ENCODE measurements around the gene HYKK. TPM values are rescaled to one million over a fixed set of nuclear protein-coding genes. Genes with fewer than 3 reads are reported as not detected.
"Not testable (repeated sequence)": the region's sequence is repeated elsewhere in the genome, so short reads cannot be mapped to it uniquely, and the experiment has no call there.

Gene HYKK
- total RNA-seq, 6 donors from 2014 or later, result 2.8 to 6.3 (median 3.2) TPM

DNA sequence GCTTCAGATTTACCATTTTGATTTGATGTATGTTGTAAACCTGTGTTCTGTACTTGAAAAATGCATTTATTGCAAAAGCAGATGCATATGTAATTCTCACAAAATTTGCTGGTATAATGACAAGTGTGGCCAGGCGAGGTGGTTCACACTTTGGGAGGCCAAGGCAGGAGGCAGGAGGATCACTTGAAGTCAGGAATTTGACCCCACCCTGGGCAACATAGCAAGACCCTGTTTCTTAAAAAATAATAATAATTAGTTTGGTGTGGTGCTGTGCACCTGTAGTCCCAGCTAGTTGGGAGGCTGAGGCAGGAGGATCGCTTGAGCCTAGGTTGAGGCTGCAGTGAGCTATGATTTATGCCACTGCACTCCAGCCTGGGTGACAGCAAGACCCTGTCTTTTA is 4.7 kb upstream of the HYKK start:
- DNase-seq (no peak), ATAC-seq (ENCODE audit: low FRiP score in 2 of 2) (no peak)
- H3K27me3 ChIP-seq, result no peaks in the 10 kb centered on the region
- H3K36me3 ChIP-seq, result peaks cover 13 to 31% (median 15%) of the 10 kb centered on the region in 4 donors
- H3K4me3 ChIP-seq, result no peak overlapping the region
- peaks cover 0 to 5% (median 1%) of the 10 kb centered on the region in 4 donors for H3K4me1 ChIP-seq
- H3K27ac ChIP-seq, result no peak overlapping the region
- TF ChIP-seq POLR2AphosphoS5 (IDR thresholded peaks at IDR 0.05) (no peak), POLR2A (IDR thresholded peaks at IDR 0.05) (no peak), EP300 (IDR thresholded peaks at IDR 0.05) (no peak)
- TF ChIP-seq, protein P1, sequence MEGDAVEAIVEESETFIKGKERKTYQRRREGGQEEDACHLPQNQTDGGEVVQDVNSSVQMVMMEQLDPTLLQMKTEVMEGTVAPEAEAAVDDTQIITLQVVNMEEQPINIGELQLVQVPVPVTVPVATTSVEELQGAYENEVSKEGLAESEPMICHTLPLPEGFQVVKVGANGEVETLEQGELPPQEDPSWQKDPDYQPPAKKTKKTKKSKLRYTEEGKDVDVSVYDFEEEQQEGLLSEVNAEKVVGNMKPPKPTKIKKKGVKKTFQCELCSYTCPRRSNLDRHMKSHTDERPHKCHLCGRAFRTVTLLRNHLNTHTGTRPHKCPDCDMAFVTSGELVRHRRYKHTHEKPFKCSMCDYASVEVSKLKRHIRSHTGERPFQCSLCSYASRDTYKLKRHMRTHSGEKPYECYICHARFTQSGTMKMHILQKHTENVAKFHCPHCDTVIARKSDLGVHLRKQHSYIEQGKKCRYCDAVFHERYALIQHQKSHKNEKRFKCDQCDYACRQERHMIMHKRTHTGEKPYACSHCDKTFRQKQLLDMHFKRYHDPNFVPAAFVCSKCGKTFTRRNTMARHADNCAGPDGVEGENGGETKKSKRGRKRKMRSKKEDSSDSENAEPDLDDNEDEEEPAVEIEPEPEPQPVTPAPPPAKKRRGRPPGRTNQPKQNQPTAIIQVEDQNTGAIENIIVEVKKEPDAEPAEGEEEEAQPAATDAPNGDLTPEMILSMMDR (IDR thresholded peaks at IDR 0.05), result no peak
- WGBS, 2 donors, result 93 to 98% methylated on average over 2 of the region's 2 CpGs
- no peaks in the 10 kb centered on the region for H3K9me3 ChIP-seq

DNA sequence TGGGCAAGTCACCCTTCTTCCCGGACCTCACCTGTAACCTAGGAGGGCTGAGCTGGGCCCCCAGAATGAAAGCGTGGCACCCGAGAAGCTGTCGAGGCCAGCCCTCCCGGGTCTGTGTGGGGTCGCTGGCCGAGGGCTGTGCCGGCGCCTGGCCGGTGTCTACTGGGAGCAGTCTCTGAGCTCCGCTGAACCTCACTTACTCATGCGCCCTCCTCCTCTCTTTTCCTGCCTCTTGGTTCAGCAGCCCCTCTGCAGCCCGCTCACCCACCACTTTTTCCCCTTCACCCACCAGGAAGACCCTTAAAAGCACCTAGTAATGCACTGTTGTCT is 419 bp downstream of the HYKK start:
- WGBS, 2 donors, result 1% methylated on average over 6 to 9 of the region's 13 CpGs
- H3K27me3 ChIP-seq, result no peaks in the 10 kb centered on the region
- H3K4me1 ChIP-seq, result peaks cover 7 to 14% (median 9%) of the 10 kb centered on the region in 4 donors
- no peaks in the 10 kb centered on the region for H3K36me3 ChIP-seq
- peak overlapping the region; percentile 68 to 93 (median 80) for H3K4me3 ChIP-seq
- peak; percentile 29 to 54 for ATAC-seq (ENCODE audit: low FRiP score in 2 of 2)
- H3K27ac ChIP-seq, result peak overlapping the region; percentile 13 to 75 (median 64)
- TF ChIP-seq POLR2AphosphoS5 (IDR thresholded peaks at IDR 0.05) (no peak), POLR2A (IDR thresholded peaks at IDR 0.05) (no peak), EP300 (IDR thresholded peaks at IDR 0.05) (no peak)
- TF ChIP-seq, protein P1 (IDR thresholded peaks at IDR 0.05), result no peak
- DNase-seq, result no peak
- H3K9me3 ChIP-seq, result no peaks in the 10 kb centered on the region

DNA sequence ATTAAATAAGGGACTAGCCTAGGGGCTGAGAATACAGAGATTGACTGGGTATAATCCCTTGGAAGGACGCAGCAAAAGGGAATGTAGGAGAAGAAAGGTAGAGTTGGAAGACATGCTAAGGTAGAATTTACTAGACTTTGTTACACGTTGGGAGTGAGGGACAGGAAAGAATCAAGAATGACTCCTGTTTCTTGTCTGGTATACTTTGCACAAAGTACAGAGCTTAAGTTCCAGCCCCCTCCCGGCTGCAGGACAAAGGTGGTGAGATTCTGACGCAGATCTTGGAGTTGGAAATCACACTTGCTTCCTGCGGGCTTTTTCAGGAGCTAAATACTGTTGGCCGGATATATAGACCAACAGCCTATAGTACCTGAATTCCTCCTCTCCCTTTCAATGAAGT is 895 bp downstream of the HYKK start:
- no peak for DNase-seq
- Histone ChIP-seq H3K27ac (peak overlapping the region in 1 of 4 donors; percentile 75), H3K9me3 (no peaks in the 10 kb centered on the region), H3K36me3 (no peaks in the 10 kb centered on the region), H3K4me1 (peaks cover 7 to 14% (median 9%) of the 10 kb centered on the region in 4 donors), H3K4me3 (peak overlapping the region; percentile 68 to 93 (median 80)), H3K27me3 (no peaks in the 10 kb centered on the region)
- 39 to 52% methylated on average over 6 of the region's 6 CpGs for WGBS, 2 donors
- no peak for ATAC-seq (ENCODE audit: low FRiP score in 2 of 2)
- TF ChIP-seq EP300 (IDR thresholded peaks at IDR 0.05) (no peak), POLR2AphosphoS5 (IDR thresholded peaks at IDR 0.05) (no peak), POLR2A (IDR thresholded peaks at IDR 0.05) (no peak)
- TF ChIP-seq, protein P1 (IDR thresholded peaks at IDR 0.05), result no peak

DNA sequence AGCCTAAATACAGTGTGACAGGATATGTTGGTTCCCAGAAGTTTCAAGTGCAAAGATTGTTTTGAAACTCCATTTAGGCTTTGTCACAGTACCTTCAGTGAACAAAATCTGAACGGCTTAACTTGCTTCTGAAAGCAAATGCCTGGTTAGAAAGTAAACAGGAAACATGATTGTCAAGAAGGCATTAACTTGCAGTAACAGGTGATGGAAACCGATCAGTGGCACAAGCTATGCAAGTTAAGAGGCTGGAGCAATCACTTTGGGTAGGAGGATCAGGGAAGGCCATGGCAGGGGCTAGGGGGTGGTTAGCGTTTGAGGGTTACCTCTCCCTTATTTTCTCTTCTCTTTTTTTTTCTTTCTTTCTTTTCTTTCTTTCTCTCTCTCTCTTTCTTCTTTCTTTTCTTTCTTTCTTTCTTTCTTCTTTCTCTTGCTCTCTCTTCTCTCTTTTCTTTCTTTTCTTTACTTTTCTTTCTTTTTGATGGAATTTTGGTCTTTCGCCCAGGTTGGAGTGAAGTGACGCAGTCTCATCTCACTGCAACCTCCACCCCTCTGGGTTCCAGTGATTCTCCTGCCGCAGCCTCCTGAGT is 2.4 kb downstream of the HYKK start:
- Histone ChIP-seq H3K36me3 (no peaks in the 10 kb centered on the region), H3K9me3 (no peaks in the 10 kb centered on the region), H3K27ac (no peak overlapping the region), H3K27me3 (no peaks in the 10 kb centered on the region), H3K4me3 (no peak overlapping the region), H3K4me1 (peaks cover 7 to 14% (median 9%) of the 10 kb centered on the region in 4 donors)
- DNase-seq, result no peak
- no peak for ATAC-seq (ENCODE audit: low FRiP score in 2 of 2)
- WGBS, 2 donors, result 71 to 75% methylated on average over 6 of the region's 6 CpGs
- no peak for TF ChIP-seq POLR2AphosphoS5 (IDR thresholded peaks at IDR 0.05)

DNA sequence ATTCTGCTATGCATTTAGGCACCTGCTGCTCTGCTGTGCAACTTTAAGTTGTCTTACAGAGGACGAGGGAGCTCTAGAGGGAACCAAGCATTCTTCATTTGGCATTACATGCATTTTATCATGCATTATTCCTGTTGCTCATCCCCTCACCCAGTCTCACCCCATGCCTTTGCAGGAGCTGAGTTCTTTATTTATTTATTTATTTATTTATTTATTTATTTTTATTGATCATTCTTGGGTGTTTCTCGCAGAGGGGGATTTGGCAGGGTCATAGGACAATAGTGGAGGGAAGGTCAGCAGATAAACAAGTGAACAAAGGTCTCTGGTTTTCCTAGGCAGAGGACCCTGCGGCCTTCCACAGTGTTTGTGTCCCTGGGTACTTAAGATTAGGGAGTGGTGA is 12.7 kb downstream of the HYKK start:
- 83% methylated on average over 2 to 3 of the region's 3 CpGs for WGBS, 2 donors
- H3K36me3 ChIP-seq; H3K27me3 ChIP-seq; H3K4me3 ChIP-seq; ATAC-seq (ENCODE audit: low FRiP score in 2 of 2); H3K27ac ChIP-seq; H3K9me3 ChIP-seq; DNase-seq; H3K4me1 ChIP-seq: not testable (repeated sequence)

DNA sequence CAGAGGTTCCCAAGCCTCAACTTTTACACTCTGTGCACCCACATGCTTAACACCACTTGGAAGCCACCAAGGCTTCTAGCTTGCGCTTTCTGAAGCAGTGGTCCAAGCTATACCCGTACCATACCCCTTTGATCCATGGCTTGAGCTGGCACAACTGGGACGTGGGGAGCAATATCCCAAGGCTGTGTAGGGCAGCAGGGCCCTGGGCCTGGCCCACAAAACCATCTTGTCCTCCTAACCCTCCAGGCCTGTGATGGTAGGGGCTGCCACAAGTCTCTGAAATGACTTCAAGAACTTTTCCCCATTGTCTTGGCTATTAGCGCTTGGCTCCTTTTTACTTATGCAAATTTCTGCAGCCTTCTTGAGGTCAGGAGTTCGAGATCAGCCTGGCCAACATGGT is 16.9 kb downstream of the HYKK start:
- H3K4me3 ChIP-seq, result no peak overlapping the region
- no peaks in the 10 kb centered on the region for H3K27me3 ChIP-seq
- peaks cover 0 to 3% (median 0%) of the 10 kb centered on the region in 4 donors for H3K36me3 ChIP-seq
- H3K9me3 ChIP-seq, result no peaks in the 10 kb centered on the region
- no peak overlapping the region for H3K27ac ChIP-seq
- 88 to 95% methylated on average over 5 of the region's 5 CpGs for WGBS, 2 donors
- no peak for ATAC-seq (ENCODE audit: low FRiP score in 2 of 2)
- no peak for DNase-seq
- TF ChIP-seq POLR2A (IDR thresholded peaks at IDR 0.05) (no peak), EP300 (IDR thresholded peaks at IDR 0.05) (no peak), POLR2AphosphoS5 (IDR thresholded peaks at IDR 0.05) (no peak)
- TF ChIP-seq, protein P1 (IDR thresholded peaks at IDR 0.05), result no peak
- no peaks in the 10 kb centered on the region for H3K4me1 ChIP-seq

Data from upper lobe of left lung (tissue), 6 donors.